Liver (tissue), 9 donors: ENCODE results near the gene TIFAB. TPM values are rescaled to one million over a fixed set of nuclear protein-coding genes. Genes with fewer than 3 reads are reported as not detected.

Source experiments
- DNase-seq: peaks from one replicate; pipeline ENCODE4 v3.0.0-alpha.2; 2017; ENCODE audit warnings: low spot score
- H3K27ac ChIP-seq, 2 donors: one replicate each; pipeline ENCODE4 v1.7.0; 2013; ENCODE audit warnings: inconsistent platforms in 2 of 2, low read length in 2 of 2, control low read depth in 1 of 2, low read depth in 1 of 2, mild to moderate bottlenecking in 1 of 2
- H3K27me3 ChIP-seq, 4 donors: one replicate each; pipeline versions ENCODE4 v1.6.1 to v1.7.0; 2013; ENCODE audit warnings: low read length in 3 of 4, inconsistent platforms in 1 of 4, mild to moderate bottlenecking in 1 of 4, moderate library complexity in 1 of 4; ENCODE audit not compliant: control insufficient read depth in 4 of 4, insufficient read depth in 4 of 4
- H3K36me3 ChIP-seq, 4 donors: one replicate each; pipeline versions ENCODE4 v1.6.1 to v1.7.0; 2013; ENCODE audit warnings: low read length in 3 of 4, mild to moderate bottlenecking in 3 of 4, low read depth in 1 of 4, moderate library complexity in 1 of 4; ENCODE audit not compliant: control insufficient read depth in 4 of 4, insufficient read depth in 3 of 4
- H3K4me1 ChIP-seq, 4 donors: one replicate each; pipeline versions ENCODE4 v1.6.1 to v1.7.0; 2013; ENCODE audit warnings: low read length in 3 of 4, mild to moderate bottlenecking in 3 of 4, moderate library complexity in 1 of 4; ENCODE audit not compliant: control insufficient read depth in 4 of 4, insufficient read depth in 4 of 4
- H3K4me3 ChIP-seq, 3 donors: one replicate each; pipeline versions ENCODE4 v1.6.1 to v1.7.0; 2013; ENCODE audit warnings: low read length in 3 of 3, control low read depth in 1 of 3, low read depth in 1 of 3, mild to moderate bottlenecking in 1 of 3
- H3K9ac ChIP-seq, 2 donors: one replicate each; pipeline ENCODE4 v1.7.0; 2013; ENCODE audit warnings: low read length in 2 of 2, mild to moderate bottlenecking in 2 of 2, moderate library complexity in 2 of 2, control low read depth in 1 of 2, low read depth in 1 of 2
- H3K9me3 ChIP-seq, 4 donors: one replicate each; pipeline versions ENCODE4 v1.6.1 to v1.7.0; 2013; ENCODE audit warnings: low read length in 3 of 4; ENCODE audit not compliant: control insufficient read depth in 4 of 4
- EGR1 ChIP-seq, 2 donors: IDR thresholded peaks; 2 replicates each; pipeline ENCODE4 v1.6.1; 2016 to 2018; ENCODE audit warnings: antibody characterized with exemption in 2 of 2, low read depth in 2 of 2
- FOXA1 ChIP-seq: IDR thresholded peaks from 2 replicates; pipeline ENCODE4 v1.6.1; 2016; ENCODE audit warnings: antibody characterized with exemption
- FOXA2 ChIP-seq: IDR thresholded peaks from 2 replicates; pipeline ENCODE4 v1.6.1; 2016; ENCODE audit warnings: antibody characterized with exemption
- GABPA ChIP-seq, 2 donors: IDR thresholded peaks in 1 of 2; conservative IDR thresholded peaks in 1 of 2; 2 replicates each; pipeline ENCODE4 v1.6.1; 2016; ENCODE audit warnings: antibody characterized with exemption in 2 of 2, mild to moderate bottlenecking in 1 of 2, moderate library complexity in 1 of 2
- HNF4A ChIP-seq, 2 donors: conservative IDR thresholded peaks; 2 replicates each; pipeline ENCODE4 v1.6.1; 2016; ENCODE audit warnings: antibody characterized with exemption in 2 of 2, mild to moderate bottlenecking in 2 of 2
- HNF4G ChIP-seq: IDR thresholded peaks from 2 replicates; pipeline ENCODE4 v1.6.1; 2016; ENCODE audit warnings: antibody characterized with exemption
- JUND ChIP-seq, 2 donors: IDR thresholded peaks; 2 replicates each; pipeline ENCODE4 v1.6.1; 2016; ENCODE audit warnings: antibody characterized with exemption in 2 of 2
- NR2F2 ChIP-seq: IDR thresholded peaks from 2 replicates; pipeline ENCODE4 v1.6.1; 2016; ENCODE audit warnings: antibody characterized with exemption
- RAD21 ChIP-seq, 2 donors: IDR thresholded peaks; 2 replicates each; pipeline ENCODE4 v1.6.1; 2016; ENCODE audit warnings: antibody characterized with exemption in 2 of 2, mild to moderate bottlenecking in 2 of 2
- RXRA ChIP-seq, 2 donors: IDR thresholded peaks; 2 replicates each; pipeline ENCODE4 v1.6.1; 2017 to 2018; ENCODE audit warnings: antibody characterized with exemption in 2 of 2, mild to moderate bottlenecking in 1 of 2
- SP1 ChIP-seq: IDR thresholded peaks from 2 replicates; pipeline ENCODE4 v1.6.1; 2018; ENCODE audit warnings: antibody characterized with exemption, mild to moderate bottlenecking
- TAF1 ChIP-seq: conservative IDR thresholded peaks from 2 replicates; pipeline ENCODE4 v1.6.1; 2016; ENCODE audit warnings: antibody characterized with exemption, mild to moderate bottlenecking
- YY1 ChIP-seq: IDR thresholded peaks from 2 replicates; pipeline ENCODE4 v1.6.1; 2016; ENCODE audit warnings: antibody characterized with exemption, mild to moderate bottlenecking
- WGBS: extraction: QIAGEN DNeasy Blood & Tissue Kit; methylation state at CpG from one replicate; pipeline ENCODE4 v1.1.7; 2013; 5-methylcytosine and 5-hydroxymethylcytosine counted together
- polyA plus RNA-seq, 2 donors: library from polyadenylated mRNA; stranded (reverse) in 1 of 2; unstranded in 1 of 2; fragments of 200-250 nt in 1 of 2; fragments of >200 nt in 1 of 2; fragmentation: Nextera tagmentation in 1 of 2; extraction: Ambion mirVana in 1 of 2; gene quantifications; one replicate each; pipeline versions ENCODE4 v1.2.1 to v1.2.3, GENCODE V29; 2013 to 2015
- total RNA-seq, 2 donors: library from RNA; depleted of rRNA; stranded (reverse); fragments of >200 nt; gene quantifications; one replicate each; pipeline ENCODE4 v1.2.3, GENCODE V29; 2014
- TF ChIP-seq, protein P1 (sequence below): IDR thresholded peaks from 2 replicates; pipeline ENCODE4 v1.6.1; 2016; ENCODE audit warnings: antibody characterized with exemption
- TF ChIP-seq, protein P2 (sequence below): IDR thresholded peaks from 2 replicates; pipeline ENCODE4 v1.6.1; 2016; ENCODE audit warnings: antibody characterized with exemption
- TF ChIP-seq, protein P3 (sequence below): IDR thresholded peaks from 2 replicates; pipeline ENCODE4 v1.6.1; 2016; ENCODE audit warnings: antibody characterized with exemption, mild to moderate bottlenecking
- donor health status: healthy.
- donor health status: healthy.
- donor health status: healthy.
- donor health status: healthy.
- donor health status: healthy.

The TIFAB gene
- total and polyA plus RNA-seq, 4 donors = 0.02 to 0.47 TPM; not detected in 2

DNA sequence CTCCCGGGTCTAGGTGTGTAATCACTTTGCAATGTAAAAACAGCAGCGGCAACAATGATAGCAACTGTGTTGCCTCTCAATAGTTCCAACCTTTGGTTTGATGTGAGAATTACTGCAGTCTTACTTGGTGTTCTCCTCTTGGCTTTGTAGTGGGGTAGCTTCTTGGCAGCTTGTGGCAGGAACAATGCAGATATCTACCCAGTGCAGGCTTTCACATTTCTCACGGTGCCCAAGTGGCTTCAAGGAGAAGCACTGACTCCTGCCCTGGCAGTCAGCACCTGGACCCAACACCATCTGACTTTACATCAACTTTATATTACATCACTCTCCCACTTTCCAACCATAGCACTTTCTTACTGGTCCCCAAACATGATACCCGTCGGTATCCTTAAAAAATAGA, 28.4 kb upstream of the TIFAB start:
- no peak overlapping the region for H3K27ac ChIP-seq
- no peak for DNase-seq
- no peaks in the 10 kb centered on the region for H3K4me1 ChIP-seq
- H3K4me3 ChIP-seq = no peak overlapping the region
- H3K36me3 ChIP-seq = no peaks in the 10 kb centered on the region
- H3K9me3 ChIP-seq = no peaks in the 10 kb centered on the region
- H3K9ac ChIP-seq = no peak overlapping the region
- 95% methylated on average over 5 of the region's 5 CpGs for WGBS
- H3K27me3 ChIP-seq = peaks cover 0 to 2% (median 0%) of the 10 kb centered on the region in 4 donors
- no peak for TF ChIP-seq NR2F2
- no peak for TF ChIP-seq JUND (IDR thresholded peaks at IDR 0.05)
- TF ChIP-seq RAD21 (IDR thresholded peaks at IDR 0.05) = no peak
- TF ChIP-seq HNF4G = no peak
- no peak for TF ChIP-seq GABPA (IDR thresholded peaks at IDR 0.05 in 1 of 2, conservative IDR thresholded peaks at IDR 0.05 in 1 of 2)
- TF ChIP-seq TAF1 = no peak
- TF ChIP-seq FOXA2 = no peak
- TF ChIP-seq, protein P1, sequence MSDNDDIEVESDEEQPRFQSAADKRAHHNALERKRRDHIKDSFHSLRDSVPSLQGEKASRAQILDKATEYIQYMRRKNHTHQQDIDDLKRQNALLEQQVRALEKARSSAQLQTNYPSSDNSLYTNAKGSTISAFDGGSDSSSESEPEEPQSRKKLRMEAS = no peak
- TF ChIP-seq, protein P2, sequence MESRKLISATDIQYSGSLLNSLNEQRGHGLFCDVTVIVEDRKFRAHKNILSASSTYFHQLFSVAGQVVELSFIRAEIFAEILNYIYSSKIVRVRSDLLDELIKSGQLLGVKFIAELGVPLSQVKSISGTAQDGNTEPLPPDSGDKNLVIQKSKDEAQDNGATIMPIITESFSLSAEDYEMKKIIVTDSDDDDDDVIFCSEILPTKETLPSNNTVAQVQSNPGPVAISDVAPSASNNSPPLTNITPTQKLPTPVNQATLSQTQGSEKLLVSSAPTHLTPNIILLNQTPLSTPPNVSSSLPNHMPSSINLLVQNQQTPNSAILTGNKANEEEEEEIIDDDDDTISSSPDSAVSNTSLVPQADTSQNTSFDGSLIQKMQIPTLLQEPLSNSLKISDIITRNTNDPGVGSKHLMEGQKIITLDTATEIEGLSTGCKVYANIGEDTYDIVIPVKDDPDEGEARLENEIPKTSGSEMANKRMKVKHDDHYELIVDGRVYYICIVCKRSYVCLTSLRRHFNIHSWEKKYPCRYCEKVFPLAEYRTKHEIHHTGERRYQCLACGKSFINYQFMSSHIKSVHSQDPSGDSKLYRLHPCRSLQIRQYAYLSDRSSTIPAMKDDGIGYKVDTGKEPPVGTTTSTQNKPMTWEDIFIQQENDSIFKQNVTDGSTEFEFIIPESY = no peak

DNA sequence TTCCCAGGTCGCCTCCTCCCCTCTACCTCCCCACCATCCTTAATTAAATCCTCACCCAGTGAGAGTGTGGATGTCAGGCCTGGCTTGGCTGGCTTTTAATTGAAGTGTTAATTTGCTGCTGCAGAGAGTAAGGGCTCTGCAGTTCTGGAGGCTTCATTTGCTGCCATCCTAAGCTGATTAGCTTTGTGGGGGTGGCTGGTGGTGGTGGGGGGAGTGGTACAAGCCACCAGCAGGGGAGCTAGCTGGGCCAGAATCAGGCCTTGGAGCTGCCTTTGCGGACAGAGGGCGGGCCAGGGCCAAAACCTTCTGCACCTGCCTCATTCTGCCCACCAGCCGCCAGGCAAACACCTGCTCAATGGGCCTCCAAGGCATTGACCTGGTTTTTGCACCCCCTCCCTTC, 26.8 kb upstream of the TIFAB start:
- TF ChIP-seq RXRA (IDR thresholded peaks at IDR 0.05) = no peak
- TF ChIP-seq SP1 = no peak
- TF ChIP-seq EGR1 (IDR thresholded peaks at IDR 0.05; ENCODE audit: low read depth in 2 of 2) = no peak
- no peak for TF ChIP-seq TAF1
- TF ChIP-seq FOXA1 = no peak
- TF ChIP-seq FOXA2 = no peak
- no peak for TF ChIP-seq YY1
- no peaks in the 10 kb centered on the region for H3K9me3 ChIP-seq
- H3K27ac ChIP-seq = no peak overlapping the region
- no peak for DNase-seq
- no peaks in the 10 kb centered on the region for H3K4me1 ChIP-seq
- no peak overlapping the region for H3K9ac ChIP-seq
- peaks cover 0 to 2% (median 0%) of the 10 kb centered on the region in 4 donors for H3K27me3 ChIP-seq
- H3K4me3 ChIP-seq = no peak overlapping the region
- 88% methylated on average over 4 of the region's 4 CpGs for WGBS
- no peaks in the 10 kb centered on the region for H3K36me3 ChIP-seq

DNA sequence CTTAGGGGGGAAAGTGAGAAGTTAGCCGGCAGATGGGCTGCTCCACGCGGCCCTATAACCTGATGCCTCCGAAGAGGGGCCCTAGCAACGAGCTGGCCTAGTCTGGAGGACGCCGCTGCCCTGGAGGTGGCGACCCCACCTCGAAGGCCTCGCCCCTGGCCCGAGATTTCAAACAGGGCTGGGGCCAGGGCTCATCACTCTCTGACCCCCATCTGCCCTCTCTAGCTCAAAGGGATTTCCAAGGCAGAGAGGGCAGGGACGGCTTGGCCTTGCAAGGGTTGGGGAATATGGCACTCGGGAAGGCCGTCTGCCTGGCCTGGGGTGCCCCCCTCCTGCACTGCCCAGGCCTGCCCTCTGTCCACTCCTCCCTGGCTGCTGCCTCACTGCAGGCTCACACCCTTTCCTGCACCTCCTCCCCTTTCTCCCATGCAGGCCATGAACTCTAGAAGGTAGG, 25.5 kb upstream of the TIFAB start:
- peaks cover 0 to 2% (median 0%) of the 10 kb centered on the region in 4 donors for H3K27me3 ChIP-seq
- no peaks in the 10 kb centered on the region for H3K9me3 ChIP-seq
- DNase-seq = no peak
- H3K4me3 ChIP-seq = no peak overlapping the region
- no peak overlapping the region for H3K27ac ChIP-seq
- WGBS = 58% methylated on average over 14 of the region's 14 CpGs
- TF ChIP-seq SP1 = no peak
- TF ChIP-seq, protein P3, sequence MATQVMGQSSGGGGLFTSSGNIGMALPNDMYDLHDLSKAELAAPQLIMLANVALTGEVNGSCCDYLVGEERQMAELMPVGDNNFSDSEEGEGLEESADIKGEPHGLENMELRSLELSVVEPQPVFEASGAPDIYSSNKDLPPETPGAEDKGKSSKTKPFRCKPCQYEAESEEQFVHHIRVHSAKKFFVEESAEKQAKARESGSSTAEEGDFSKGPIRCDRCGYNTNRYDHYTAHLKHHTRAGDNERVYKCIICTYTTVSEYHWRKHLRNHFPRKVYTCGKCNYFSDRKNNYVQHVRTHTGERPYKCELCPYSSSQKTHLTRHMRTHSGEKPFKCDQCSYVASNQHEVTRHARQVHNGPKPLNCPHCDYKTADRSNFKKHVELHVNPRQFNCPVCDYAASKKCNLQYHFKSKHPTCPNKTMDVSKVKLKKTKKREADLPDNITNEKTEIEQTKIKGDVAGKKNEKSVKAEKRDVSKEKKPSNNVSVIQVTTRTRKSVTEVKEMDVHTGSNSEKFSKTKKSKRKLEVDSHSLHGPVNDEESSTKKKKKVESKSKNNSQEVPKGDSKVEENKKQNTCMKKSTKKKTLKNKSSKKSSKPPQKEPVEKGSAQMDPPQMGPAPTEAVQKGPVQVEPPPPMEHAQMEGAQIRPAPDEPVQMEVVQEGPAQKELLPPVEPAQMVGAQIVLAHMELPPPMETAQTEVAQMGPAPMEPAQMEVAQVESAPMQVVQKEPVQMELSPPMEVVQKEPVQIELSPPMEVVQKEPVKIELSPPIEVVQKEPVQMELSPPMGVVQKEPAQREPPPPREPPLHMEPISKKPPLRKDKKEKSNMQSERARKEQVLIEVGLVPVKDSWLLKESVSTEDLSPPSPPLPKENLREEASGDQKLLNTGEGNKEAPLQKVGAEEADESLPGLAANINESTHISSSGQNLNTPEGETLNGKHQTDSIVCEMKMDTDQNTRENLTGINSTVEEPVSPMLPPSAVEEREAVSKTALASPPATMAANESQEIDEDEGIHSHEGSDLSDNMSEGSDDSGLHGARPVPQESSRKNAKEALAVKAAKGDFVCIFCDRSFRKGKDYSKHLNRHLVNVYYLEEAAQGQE = no peak
- TF ChIP-seq HNF4A (conservative IDR thresholded peaks at IDR 0.05) = no peak
- TF ChIP-seq JUND (IDR thresholded peaks at IDR 0.05) = no peak
- no peak for TF ChIP-seq NR2F2
- no peaks in the 10 kb centered on the region for H3K36me3 ChIP-seq
- no peaks in the 10 kb centered on the region for H3K4me1 ChIP-seq
- H3K9ac ChIP-seq = no peak overlapping the region
